Kidney tubule cell (primary cell): ENCODE measurements around the gene BIK.
"Not testable (repeated sequence)": the region's sequence is repeated elsewhere in the genome, so short reads cannot be mapped to it uniquely, and the experiment has no call there.

Experiments used
- DNase-seq: peaks from one replicate; pipeline ENCODE4 v3.0.0-alpha.2; 2018; ENCODE audit warnings: low spot score

Gene BIK

GRCh38 chr22:43104950-43105349 lies 5.6 kb upstream of the BIK start:
- DNase-seq = not testable (repeated sequence)

- no peak for DNase-seq
These were observed 4.2 kb upstream of the BIK start for GRCh38 chr22:43106302-43106701.

GRCh38 chr22:43109511-43109910 lies 1.0 kb upstream of the BIK start:
- DNase-seq = no peak

- DNase-seq = no peak
These were observed 568 bp upstream of the BIK start for GRCh38 chr22:43109921-43110443.

GRCh38 chr22:43110927-43111623 lies 525 bp downstream of the BIK start:
- DNase-seq = peak; percentile 47

GRCh38 chr22:43113526-43114251 lies 3.1 kb downstream of the BIK start:
- DNase-seq = no peak

- peak; percentile 13 for DNase-seq
These were observed 4.4 kb downstream of the BIK start for GRCh38 chr22:43114958-43115357.

GRCh38 chr22:43116932-43117331 lies 6.4 kb downstream of the BIK start:
- DNase-seq = no peak

GRCh38 chr22:43118024-43118849 lies 7.7 kb downstream of the BIK start:
- no peak for DNase-seq

GRCh38 chr22:43118953-43119458 lies 8.5 kb downstream of the BIK start:
- DNase-seq = no peak

- peak; percentile 95 for DNase-seq
These were observed 16.1 kb downstream of the BIK start for GRCh38 chr22:43126501-43127165.

GRCh38 chr22:43127166-43127908 lies 16.8 kb downstream of the BIK start:
- DNase-seq = peak; percentile 41

GRCh38 chr22:43128116-43128515 lies 17.6 kb downstream of the BIK start:
- DNase-seq = no peak

GRCh38 chr22:43128928-43129424 lies 18.4 kb downstream of the BIK start:
- DNase-seq = peak; percentile 19

GRCh38 chr22:43129426-43130425 lies 19.2 kb downstream of the BIK start:
- DNase-seq = no peak

- DNase-seq = no peak
These were observed 21.4 kb downstream of the BIK start for GRCh38 chr22:43131773-43132501.

- DNase-seq = no peak
These were observed 22.9 kb downstream of the BIK start for GRCh38 chr22:43133401-43133800.

- DNase-seq = no peak
These were observed 24.0 kb downstream of the BIK start for GRCh38 chr22:43134553-43134952.

GRCh38 chr22:43135565-43135964 lies 25.0 kb downstream of the BIK start:
- DNase-seq = no peak
